HG03469 (cell line): ENCODE data around the gene ACP7.

Experiments used
- ATAC-seq: cut with Tn5 transposase; IDR thresholded peaks from one replicate; pipeline ENCODE4 v1.9.1; 2021; ENCODE audit warnings: mild to moderate bottlenecking, moderate library complexity, moderate number of reproducible peaks; ENCODE audit not compliant: unreplicated experiment

ACP7 gene

DNA sequence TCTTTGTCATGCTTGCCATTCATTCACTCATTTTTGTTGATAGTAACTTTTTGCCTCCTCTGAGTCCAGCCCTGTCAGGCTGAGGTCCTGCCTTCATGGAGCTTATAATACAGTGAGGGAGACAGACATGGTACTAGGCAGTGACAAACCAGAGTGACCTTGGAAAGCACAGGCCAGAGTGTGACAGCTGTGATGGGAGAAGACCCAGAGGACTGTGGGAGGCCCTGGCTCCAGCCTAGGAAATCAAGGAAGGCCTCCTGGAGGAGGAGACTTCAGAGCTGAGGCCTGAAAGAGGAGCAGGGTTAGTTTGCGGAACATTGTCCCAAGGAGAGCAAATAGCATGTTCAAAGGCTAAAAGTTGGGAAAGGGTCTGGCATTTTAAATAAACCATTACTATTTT is 61.9 kb downstream of the ACP7 start:
- no peak for ATAC-seq

DNA sequence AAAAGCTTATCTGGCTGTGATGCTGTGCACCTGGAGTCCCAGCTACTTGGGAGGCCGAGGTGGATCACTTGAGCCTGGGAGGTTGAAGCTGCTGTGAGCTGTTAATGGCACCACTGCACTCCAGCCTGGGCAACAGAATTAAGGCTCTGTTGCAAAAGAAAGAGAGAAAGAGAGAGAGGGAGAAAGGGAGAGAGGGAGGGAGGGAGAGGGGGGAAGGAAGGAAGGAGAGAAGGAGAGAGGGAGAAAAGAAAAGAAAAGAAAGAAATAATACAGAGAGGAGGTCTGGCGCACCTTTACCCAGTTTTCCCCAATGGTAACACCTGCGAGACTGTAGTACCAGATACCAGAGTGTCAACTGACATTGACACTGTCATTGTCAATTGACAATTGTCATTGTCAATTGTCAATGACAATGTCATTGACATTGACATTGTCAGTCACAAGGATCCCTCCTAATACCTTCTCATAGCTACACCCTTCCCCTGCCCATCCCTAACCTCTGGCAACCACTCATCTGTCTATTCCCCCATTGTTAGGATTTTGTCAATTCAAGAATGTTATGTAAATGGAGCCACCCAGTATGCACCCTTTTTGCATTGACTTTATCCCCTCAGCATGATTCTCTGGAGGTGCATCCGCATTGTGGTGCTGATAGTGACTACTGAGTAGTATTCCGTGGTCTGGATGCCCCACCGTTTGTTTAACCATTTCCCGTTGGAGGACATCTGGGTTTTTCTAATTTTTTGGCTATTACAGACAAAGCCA is 62.7 kb downstream of the ACP7 start:
- no peak for ATAC-seq

DNA sequence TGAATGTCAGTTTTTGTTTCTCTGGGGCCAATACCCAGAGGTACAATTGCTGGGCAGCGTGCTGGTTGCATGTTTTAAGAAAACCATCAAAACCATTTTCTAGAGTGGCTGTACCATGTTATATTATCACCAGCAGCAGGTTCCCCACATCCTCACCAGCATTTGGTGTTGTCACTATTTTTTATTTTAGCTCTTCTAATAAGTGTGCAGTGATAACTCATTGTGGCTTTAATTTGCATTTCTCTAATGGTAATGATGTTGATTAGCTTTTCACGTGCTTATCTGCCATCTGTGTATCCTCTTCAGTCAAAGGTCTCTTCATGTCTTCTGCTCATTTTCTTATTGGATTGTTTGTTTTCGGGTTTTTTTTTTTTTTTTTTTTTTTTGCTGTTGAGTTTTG is 63.3 kb downstream of the ACP7 start:
- no peak for ATAC-seq

- ATAC-seq, result no peak
Measured at GRCh38 chr19:39148939-39149529, 64.9 kb downstream of the ACP7 start.

GRCh38 chr19:39150235-39150634 is 66.1 kb downstream of the ACP7 start:
- ATAC-seq, result no peak

GRCh38 chr19:39150807-39151600 is 66.8 kb downstream of the ACP7 start:
- ATAC-seq, result no peak

DNA sequence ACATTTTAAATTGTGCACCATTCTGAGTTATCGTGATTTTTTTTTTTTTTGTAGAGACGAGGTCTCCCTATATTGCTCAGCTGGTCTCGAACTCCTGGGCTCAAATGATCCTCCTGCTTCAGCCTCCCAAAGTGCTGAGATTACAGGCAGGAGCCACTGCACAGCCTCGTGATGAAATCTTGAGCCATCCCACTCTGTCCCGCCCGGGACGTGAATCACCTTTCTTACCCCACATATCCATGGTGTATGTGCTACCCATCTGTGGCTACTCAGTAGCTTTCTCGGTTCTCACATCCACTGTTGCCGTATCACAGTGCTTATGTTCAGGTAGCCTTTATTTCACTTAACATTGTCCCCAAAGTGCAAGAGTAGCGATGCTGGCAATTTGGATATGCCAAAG is 67.9 kb downstream of the ACP7 start:
- no peak for ATAC-seq

DNA sequence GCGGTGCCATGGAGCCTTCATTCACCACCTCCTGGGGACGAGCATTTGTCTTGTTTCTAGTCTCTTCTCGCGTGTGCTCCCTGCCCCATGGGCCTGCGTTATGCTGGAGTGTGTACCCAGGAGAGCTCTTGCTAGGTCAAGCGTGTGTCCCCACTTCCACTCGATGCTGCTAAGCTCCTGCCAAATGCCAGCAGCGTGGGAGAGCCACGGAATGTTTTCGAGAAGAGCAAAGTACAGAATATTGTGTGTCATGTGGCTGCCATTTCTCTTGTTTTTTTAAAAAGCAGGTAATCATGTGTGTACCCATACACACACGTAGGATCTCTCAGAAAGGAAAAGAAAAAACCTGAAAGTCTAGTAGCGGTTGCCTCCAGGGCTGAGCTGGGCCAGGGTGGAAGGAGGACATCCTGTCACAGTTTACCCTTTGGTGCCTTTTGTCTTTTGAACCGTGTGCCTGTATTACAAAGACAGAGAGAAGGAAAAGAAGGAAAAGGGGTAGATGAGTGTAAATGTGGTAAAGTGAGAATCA is 70.0 kb downstream of the ACP7 start:
- no peak for ATAC-seq

DNA sequence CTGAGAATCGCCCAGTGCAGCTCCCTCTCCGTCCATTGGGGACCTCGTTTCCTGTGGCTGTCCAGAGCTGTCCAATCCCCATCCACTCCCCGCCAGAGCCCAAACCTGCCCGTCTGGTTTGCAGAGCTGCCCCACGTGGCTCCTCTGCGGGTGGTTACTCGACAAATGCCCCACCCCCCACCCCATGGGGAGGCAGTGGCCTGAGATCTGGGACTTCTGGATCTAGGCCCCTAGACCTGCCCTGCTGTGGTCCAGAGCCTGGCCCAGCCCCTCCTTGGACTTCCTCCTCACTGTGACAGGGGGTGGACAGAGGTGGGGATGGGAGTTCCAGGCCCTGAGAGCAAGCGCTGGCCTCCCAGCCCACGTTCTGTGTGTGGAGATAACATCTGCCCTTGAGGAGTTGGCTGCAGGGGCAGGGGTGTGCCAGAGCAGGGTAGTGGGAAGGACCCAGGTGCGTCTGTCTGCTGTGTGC is 70.5 kb downstream of the ACP7 start:
- ATAC-seq, result no peak

DNA sequence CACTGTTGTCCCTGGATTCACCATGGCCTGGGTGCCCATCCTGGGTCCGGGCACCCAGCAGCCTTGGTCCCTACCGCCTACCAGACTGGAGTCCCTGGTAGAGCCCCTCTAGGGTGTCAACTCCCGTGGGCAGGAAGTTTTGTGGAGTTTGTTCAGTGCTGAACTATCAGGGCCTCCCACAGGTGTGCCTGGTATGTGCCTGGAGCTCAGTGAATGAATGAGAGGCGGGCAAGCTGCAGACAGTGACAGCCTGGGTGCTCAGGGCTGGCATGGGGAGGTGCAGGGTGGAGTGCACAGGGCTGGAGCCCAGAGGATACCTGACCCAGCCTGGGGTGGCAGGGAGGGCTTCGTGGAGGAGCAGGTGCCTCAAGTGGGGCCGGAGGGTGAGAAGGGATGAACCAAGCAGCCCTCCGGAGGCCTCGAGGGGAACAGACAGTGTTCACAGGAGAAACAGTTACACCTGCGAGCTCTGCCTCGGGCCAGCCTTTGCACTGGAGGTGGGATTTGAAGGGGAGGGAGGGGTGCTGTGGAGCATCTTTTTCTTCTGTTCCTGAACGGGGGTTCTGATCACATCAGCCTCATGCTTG is 71.0 kb downstream of the ACP7 start:
- ATAC-seq, result no peak

DNA sequence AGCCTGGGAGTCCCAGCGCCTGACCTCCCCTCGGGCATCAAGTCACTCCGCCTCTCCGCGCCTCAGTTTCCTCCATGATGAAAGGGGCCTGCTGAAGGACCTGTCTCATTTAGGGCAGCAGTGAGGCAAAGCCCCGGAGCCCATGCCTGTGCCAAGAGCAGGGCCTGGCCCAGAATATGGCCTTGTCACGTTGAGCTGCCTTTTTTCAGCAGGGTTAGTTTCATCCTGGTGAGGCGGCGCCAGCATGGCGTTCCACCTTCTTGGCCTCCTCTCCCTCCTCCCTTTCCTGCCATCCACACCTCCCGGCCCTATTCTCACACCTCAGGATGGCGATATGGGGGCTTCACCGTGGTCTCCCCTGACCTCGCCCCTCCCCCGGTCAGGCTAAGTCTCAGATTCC is 71.6 kb downstream of the ACP7 start:
- no peak for ATAC-seq

GRCh38 chr19:39156326-39157230 is 72.4 kb downstream of the ACP7 start:
- ATAC-seq, result no peak

- ATAC-seq, result no peak
Measured at GRCh38 chr19:39157275-39157996, 73.3 kb downstream of the ACP7 start.

DNA sequence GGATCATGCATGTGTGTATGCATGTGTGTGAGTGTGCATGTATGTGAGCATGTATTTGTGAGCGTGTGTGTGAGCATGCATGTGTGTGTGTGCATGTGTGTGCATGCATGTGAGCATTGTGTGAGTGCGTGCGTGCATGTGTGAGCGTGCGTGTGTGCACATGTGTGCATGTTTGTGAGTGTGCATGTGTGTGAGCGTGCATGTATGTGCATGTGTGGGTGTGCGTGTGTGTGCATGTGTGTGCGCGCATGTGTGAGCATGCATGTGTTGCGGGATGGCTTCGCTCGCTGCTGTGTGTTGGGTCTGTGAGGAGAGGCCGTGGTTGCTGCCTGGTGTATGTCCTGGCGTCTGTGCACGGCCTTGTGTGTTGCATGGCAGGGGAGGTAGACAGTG is 73.8 kb downstream of the ACP7 start:
- ATAC-seq, result no peak

DNA sequence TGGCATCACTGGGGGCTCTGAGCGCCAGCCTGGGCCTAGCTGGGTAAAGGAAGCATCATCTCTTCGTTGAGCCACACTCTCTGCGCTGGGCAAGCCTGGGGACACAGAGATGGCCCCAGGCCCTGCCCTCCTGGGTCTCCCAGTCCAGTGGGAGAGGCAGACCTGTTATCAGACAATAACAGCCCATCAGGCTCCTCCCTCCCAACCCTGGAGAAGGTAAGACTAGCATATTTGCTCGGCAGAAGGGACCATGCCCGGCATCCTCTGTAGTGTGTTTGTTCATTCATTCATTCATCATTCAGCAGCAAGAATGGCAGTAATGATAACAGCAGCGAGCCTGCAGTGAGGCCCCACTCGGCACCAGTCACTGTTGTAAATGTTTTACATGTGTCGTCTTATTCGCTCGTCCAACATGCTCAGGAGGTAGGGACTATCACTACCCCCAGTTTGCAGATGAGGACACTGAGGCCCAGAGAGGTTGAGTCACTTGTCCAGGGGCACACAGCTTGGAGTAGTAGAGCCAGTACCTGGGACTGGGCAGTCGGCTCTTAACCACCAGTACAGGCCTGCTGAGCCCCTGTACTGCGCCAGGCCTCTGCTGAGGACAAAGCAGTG is 74.6 kb downstream of the ACP7 start:
- no peak for ATAC-seq

GRCh38 chr19:39160523-39160861 is 76.3 kb downstream of the ACP7 start:
- no peak for ATAC-seq
